PC-3 (cell line): ENCODE measurements around the gene NSA2.

Source experiments
- EZH2 ChIP-seq: fragments of 300-600 bp; sonication (generic); IDR thresholded peaks from one replicate; pipeline ENCODE4 v1.6.1; 2017; ENCODE audit warnings: antibody characterized with exemption, mild to moderate bottlenecking, low read length; ENCODE audit not compliant: unreplicated experiment
- TF ChIP-seq, protein P1 (sequence below): fragments of 300-600 bp; sonication (generic); conservative IDR thresholded peaks from 2 replicates; pipeline ENCODE4 v1.5.1; 2017; ENCODE audit warnings: antibody characterized with exemption, low read depth, mild to moderate bottlenecking, low read length

DNA sequence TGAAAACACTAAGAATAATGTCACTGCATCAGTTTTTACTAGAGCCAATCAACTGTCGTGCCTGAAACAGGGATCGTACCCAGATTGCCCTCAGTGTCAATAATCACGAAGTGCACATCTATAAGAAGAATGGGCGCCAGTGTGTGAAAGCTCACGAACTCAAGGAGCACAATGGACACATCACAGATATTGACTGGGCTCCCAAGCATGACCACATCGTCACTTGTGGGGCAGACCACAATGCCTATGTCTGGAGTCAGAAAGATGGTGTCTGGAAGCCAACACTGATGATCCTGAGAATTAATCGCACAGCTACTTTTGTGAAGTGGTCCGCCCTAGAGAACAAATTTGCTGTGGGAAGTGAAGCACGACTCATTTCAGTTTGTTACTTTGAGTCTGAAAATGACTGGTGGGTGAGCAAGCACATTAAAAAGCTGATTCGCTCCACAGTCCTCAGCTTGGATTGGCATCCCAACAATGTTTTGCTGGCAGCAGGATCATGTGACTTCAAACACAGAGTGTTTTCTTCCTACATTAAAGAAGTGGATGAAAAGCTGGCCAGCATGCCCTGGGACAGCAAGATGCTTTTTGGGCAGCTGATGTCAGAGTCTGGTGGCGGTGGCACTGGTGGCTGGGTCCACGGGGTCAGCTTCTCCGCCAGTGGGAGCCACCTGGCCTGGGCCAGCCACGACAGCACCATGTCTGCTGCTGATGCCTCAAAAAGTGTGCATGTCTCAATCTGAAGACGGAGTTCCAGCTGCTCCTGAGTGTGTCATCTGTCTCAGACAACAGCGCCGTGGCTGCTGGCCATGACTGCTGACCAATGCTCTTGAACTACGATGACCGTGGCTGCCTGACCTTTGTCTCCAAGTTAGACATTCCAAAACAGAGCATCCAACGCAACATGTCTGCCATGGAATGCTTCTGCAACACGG lies 32.2 kb downstream of the NSA2 start:
- TF ChIP-seq, protein P1, sequence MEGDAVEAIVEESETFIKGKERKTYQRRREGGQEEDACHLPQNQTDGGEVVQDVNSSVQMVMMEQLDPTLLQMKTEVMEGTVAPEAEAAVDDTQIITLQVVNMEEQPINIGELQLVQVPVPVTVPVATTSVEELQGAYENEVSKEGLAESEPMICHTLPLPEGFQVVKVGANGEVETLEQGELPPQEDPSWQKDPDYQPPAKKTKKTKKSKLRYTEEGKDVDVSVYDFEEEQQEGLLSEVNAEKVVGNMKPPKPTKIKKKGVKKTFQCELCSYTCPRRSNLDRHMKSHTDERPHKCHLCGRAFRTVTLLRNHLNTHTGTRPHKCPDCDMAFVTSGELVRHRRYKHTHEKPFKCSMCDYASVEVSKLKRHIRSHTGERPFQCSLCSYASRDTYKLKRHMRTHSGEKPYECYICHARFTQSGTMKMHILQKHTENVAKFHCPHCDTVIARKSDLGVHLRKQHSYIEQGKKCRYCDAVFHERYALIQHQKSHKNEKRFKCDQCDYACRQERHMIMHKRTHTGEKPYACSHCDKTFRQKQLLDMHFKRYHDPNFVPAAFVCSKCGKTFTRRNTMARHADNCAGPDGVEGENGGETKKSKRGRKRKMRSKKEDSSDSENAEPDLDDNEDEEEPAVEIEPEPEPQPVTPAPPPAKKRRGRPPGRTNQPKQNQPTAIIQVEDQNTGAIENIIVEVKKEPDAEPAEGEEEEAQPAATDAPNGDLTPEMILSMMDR: no peak
- no peak for TF ChIP-seq EZH2
